IPS-15b (cell line): ENCODE results near the gene METTL9.

ENCODE experiments used
- H3K27me3 ChIP-seq: one replicate; pipeline ENCODE4 v1.6.1; 2013; ENCODE audit warnings: low read length; ENCODE audit not compliant: control insufficient read depth, insufficient read depth
- H3K36me3 ChIP-seq: one replicate; pipeline ENCODE4 v1.6.1; 2013; ENCODE audit warnings: low read length; ENCODE audit not compliant: control insufficient read depth, insufficient read depth
- H3K4me1 ChIP-seq: one replicate; pipeline ENCODE4 v1.6.1; 2013; ENCODE audit warnings: mild to moderate bottlenecking, low read length; ENCODE audit not compliant: control insufficient read depth, insufficient read depth
- H3K4me3 ChIP-seq: one replicate; pipeline ENCODE4 v1.5.1; 2013; ENCODE audit warnings: low read depth, low read length
- H3K9ac ChIP-seq: one replicate; pipeline ENCODE4 v1.6.1; 2013; ENCODE audit warnings: low read depth, mild to moderate bottlenecking, low read length
- H3K9me3 ChIP-seq: one replicate; pipeline ENCODE4 v1.6.1; 2013; ENCODE audit warnings: mild to moderate bottlenecking, low read length; ENCODE audit not compliant: control insufficient read depth, insufficient read depth

Gene METTL9

GRCh38 chr16:21704733-21705132 is 105.4 kb downstream of the METTL9 start:
- Histone ChIP-seq H3K27me3 (no peaks in the 10 kb centered on the region), H3K4me1 (peaks cover 2% of the 10 kb centered on the region), H3K9ac (no peak overlapping the region), H3K9me3 (no peaks in the 10 kb centered on the region), H3K36me3 (no peaks in the 10 kb centered on the region), H3K4me3 (no peak overlapping the region)
